GM06990 (cell line): ENCODE results near the gene KANSL1.

Source experiments
- DNase-seq: peaks from one replicate; pipeline ENCODE4 v3.0.0-alpha.2; 2011; ENCODE audit not compliant: insufficient read length; ENCODE audit errors: extremely low read depth
- H3K27me3 ChIP-seq: replicated peaks from 2 replicates; pipeline ENCODE4 v1.6.0; 2011; ENCODE audit warnings: low read length; ENCODE audit not compliant: control insufficient read depth, insufficient read depth
- H3K36me3 ChIP-seq: 2 replicates; pipeline ENCODE4 v1.5.1; 2011; ENCODE audit warnings: low read length; ENCODE audit not compliant: control insufficient read depth, insufficient read depth
- H3K4me3 ChIP-seq: replicated peaks from 2 replicates; pipeline ENCODE4 v1.5.1; 2011; ENCODE audit warnings: low read depth, mild to moderate bottlenecking, control low read depth, low read length
- CTCF ChIP-seq: IDR thresholded peaks from 2 replicates; pipeline ENCODE4 v1.5.1; 2011; ENCODE audit warnings: low read length, control low read depth, mild to moderate bottlenecking, inconsistent platforms; ENCODE audit not compliant: insufficient read depth, poor library complexity, severe bottlenecking

The KANSL1 gene

GRCh38 chr17:46027976-46028325 is 165.3 kb downstream of the KANSL1 start:
- peaks cover 24% of the 10 kb centered on the region for H3K36me3 ChIP-seq
- H3K27me3 ChIP-seq = no peaks in the 10 kb centered on the region
- no peak for TF ChIP-seq CTCF
- H3K4me3 ChIP-seq = no peak overlapping the region
- DNase-seq = no peak

DNA sequence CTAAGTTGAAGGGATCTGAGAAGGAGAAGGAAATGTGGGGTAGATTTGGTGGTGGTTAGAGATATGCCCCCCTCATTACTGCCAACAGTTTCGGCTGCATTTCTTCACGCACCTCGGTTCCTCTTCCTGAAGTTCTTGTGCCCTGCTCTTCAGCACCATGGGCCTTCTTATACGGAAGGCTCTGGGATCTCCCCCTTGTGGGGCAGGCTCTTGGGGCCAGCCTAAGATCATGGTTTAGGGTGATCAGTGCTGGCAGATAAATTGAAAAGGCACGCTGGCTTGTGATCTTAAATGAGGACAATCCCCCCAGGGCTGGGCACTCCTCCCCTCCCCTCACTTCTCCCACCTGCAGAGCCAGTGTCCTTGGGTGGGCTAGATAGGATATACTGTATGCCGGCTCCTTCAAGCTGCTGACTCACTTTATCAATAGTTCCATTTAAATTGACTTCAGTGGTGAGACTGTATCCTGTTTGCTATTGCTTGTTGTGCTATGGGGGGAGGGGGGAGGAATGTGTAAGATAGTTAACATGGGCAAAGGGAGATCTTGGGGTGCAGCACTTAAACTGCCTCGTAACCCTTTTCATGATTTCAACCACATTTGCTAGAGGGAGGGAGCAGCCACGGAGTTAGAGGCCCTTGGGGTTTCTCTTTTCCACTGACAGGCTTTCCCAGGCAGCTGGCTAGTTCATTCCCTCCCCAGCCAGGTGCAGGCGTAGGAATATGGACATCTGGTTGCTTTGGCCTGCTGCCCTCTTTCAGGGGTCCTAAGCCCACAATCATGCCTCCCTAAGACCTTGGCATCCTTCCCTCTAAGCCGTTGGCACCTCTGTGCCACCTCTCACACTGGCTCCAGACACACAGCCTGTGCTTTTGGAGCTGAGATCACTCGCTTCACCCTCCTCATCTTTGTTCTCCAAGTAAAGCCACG is 165.9 kb downstream of the KANSL1 start:
- Histone ChIP-seq H3K36me3 (peaks cover 23% of the 10 kb centered on the region), H3K27me3 (no peaks in the 10 kb centered on the region), H3K4me3 (no peak overlapping the region)
- TF ChIP-seq CTCF = no peak
- DNase-seq = no peak

GRCh38 chr17:46026166-46027047 is 166.8 kb downstream of the KANSL1 start:
- Histone ChIP-seq H3K27me3 (no peaks in the 10 kb centered on the region), H3K4me3 (no peak overlapping the region), H3K36me3 (peaks cover 18% of the 10 kb centered on the region)
- no peak for TF ChIP-seq CTCF
- DNase-seq = no peak

GRCh38 chr17:46025510-46026165 is 167.6 kb downstream of the KANSL1 start:
- no peak for TF ChIP-seq CTCF
- no peak for DNase-seq
- no peaks in the 10 kb centered on the region for H3K27me3 ChIP-seq
- H3K36me3 ChIP-seq = peaks cover 13% of the 10 kb centered on the region
- no peak overlapping the region for H3K4me3 ChIP-seq

- TF ChIP-seq CTCF = no peak
- peaks cover 11% of the 10 kb centered on the region for H3K36me3 ChIP-seq
- no peak for DNase-seq
- no peaks in the 10 kb centered on the region for H3K27me3 ChIP-seq
- H3K4me3 ChIP-seq = no peak overlapping the region
These were observed 168.2 kb downstream of the KANSL1 start for GRCh38 chr17:46025060-46025459.
